ENCODE measurements around the gene URGCP.

DNA sequence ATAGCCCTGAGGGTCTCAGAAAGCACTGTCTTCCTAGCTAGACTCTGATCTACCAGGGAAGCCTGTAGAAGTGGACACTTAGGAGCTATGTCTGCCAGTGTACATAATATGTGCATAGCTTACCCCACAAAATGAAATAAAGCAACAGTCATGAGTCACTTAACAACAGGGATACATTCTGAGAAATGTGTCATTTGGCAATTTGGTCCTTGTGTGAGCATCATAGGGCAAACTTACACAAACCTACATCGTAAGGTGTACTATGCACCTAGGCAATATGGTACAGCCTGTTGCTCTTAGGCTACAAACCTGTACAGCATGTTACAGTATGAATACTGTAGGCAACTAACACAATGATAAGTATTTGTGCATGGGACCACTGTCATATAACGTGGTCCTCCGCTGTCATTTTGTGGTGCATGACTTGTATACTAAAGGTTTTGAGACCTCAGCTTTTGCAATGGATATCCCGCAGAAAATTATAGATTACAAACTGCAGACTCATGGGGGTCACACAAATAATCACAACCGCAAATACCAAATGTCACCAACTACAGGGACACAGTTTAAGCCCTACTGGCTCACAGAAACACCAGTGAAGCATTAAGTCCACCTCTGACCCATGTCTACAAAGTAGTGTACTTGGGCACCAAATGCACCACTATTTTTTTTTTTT is 1.7 kb downstream of the URGCP start:
- TF ChIP-seq, protein P1, sequence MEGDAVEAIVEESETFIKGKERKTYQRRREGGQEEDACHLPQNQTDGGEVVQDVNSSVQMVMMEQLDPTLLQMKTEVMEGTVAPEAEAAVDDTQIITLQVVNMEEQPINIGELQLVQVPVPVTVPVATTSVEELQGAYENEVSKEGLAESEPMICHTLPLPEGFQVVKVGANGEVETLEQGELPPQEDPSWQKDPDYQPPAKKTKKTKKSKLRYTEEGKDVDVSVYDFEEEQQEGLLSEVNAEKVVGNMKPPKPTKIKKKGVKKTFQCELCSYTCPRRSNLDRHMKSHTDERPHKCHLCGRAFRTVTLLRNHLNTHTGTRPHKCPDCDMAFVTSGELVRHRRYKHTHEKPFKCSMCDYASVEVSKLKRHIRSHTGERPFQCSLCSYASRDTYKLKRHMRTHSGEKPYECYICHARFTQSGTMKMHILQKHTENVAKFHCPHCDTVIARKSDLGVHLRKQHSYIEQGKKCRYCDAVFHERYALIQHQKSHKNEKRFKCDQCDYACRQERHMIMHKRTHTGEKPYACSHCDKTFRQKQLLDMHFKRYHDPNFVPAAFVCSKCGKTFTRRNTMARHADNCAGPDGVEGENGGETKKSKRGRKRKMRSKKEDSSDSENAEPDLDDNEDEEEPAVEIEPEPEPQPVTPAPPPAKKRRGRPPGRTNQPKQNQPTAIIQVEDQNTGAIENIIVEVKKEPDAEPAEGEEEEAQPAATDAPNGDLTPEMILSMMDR (conservative IDR thresholded peaks at IDR 0.05; ENCODE audit: low read depth, low read length) = no peak
- TF ChIP-seq POLR2A (IDR thresholded peaks at IDR 0.05; ENCODE audit: low read depth, low read length) = no peak
- TF ChIP-seq CHD1 (IDR thresholded peaks at IDR 0.05; ENCODE audit: low read depth, low read length) = no peak
- TF ChIP-seq, protein P2, sequence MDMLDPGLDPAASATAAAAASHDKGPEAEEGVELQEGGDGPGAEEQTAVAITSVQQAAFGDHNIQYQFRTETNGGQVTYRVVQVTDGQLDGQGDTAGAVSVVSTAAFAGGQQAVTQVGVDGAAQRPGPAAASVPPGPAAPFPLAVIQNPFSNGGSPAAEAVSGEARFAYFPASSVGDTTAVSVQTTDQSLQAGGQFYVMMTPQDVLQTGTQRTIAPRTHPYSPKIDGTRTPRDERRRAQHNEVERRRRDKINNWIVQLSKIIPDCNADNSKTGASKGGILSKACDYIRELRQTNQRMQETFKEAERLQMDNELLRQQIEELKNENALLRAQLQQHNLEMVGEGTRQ (IDR thresholded peaks at IDR 0.05; ENCODE audit: low read depth, low read length) = no peak
- peak; percentile 61; the same call in 1 of the 2 replicates for TF ChIP-seq CEBPB (IDR thresholded peaks at IDR 0.05; ENCODE audit: low read depth, low read length)
- TF ChIP-seq RAD21 (IDR thresholded peaks at IDR 0.05; ENCODE audit: low read length) = no peak
- no peak for TF ChIP-seq MAFK (IDR thresholded peaks at IDR 0.05; ENCODE audit: low read depth, low read length)
- TF ChIP-seq RCOR1 (IDR thresholded peaks at IDR 0.05; ENCODE audit: insufficient replicate concordance, low read length) = no peak
- no peak for TF ChIP-seq MAZ (IDR thresholded peaks at IDR 0.05; ENCODE audit: borderline replicate concordance, low read depth, low read length)
- no peak for TF ChIP-seq MXI1 (IDR thresholded peaks at IDR 0.05; ENCODE audit: borderline replicate concordance, low read depth, low read length)
